Measurements from ENCODE around the gene SMARCA4.

DNA sequence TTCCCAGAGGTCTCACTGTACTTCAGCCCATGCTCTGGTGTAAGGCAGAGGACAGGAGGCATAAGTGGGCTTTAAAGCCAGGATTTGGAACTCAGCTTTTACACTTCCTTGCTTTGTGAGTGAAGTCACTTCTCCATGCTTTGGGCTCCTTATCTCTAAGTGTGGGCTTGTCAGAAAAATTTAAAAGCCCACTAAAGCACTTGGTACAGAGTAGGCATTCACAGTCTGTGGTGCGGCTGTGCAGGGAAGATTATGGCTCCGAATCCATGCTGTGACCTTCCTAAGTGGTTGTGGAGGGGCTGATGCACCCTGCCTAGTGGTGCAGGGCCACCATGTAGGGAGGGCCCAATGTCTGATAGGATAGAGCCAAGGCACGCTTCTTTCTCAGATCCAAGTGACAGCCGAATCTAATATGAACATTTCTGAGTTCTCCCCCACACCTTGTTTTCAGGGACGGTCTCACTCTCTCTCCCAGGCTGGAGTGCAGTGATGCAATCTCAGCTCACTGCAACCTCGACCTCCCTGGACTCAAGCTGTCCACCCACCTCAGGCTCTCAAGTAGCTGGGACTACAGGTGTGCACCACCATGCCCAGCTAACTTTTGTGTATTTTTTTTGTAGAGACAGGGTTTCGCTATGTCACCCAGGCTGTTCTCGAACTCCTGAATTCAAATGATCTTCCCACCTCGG, 25.3 kb upstream of the SMARCA4 start:
- TF ChIP-seq CTCF (conservative IDR thresholded peaks at IDR 0.05 in 1 of 2, IDR thresholded peaks at IDR 0.05 in 1 of 2; ENCODE audit: extremely low read depth in 1 of 2, insufficient read depth in 1 of 2, low read depth in 1 of 2, low read length in 2 of 2) (no peak), EZH2 (IDR thresholded peaks at IDR 0.05; ENCODE audit: borderline replicate concordance, low read length) (no peak)

Measured in mammary epithelial cell (primary cell).